Left kidney (tissue), 2 donors: ENCODE measurements around the gene CAPG. TPM values are rescaled to one million over a fixed set of nuclear protein-coding genes. Genes with fewer than 3 reads are reported as not detected.
"Not testable (repeated sequence)": the region's sequence is repeated elsewhere in the genome, so short reads cannot be mapped to it uniquely, and the experiment has no call there.

Source experiments
- DNase-seq: peaks from one replicate; pipeline ENCODE4 v3.0.0-alpha.2; 2013
- polyA plus RNA-seq: library from polyadenylated mRNA; unstranded; fragments of 120-200 nt; gene quantifications from one replicate; pipeline ENCODE4 v1.2.1, GENCODE V29; 2013; ENCODE audit not compliant: insufficient read length

CAPG gene
- polyA plus RNA-seq, 1 donor: 81.7 TPM

- DNase-seq: no peak
Measured at GRCh38 chr2:85421260-85422071, 11.3 kb upstream of the CAPG start.

- DNase-seq: peak; percentile 86
Measured at GRCh38 chr2:85420536-85421259, 10.5 kb upstream of the CAPG start.

- no peak for DNase-seq
Measured at GRCh38 chr2:85419009-85419675, 9.0 kb upstream of the CAPG start.

- no peak for DNase-seq
Measured at GRCh38 chr2:85418132-85419008, 8.2 kb upstream of the CAPG start, which contains the start of gene SH2D6. Gene SH2D6, plus strand, starts transcription at chr2:85418714. Its CDS starts 10,752 bp downstream, at chr2:85429466.

- DNase-seq: no peak
Measured at GRCh38 chr2:85415980-85416650, 5.9 kb upstream of the CAPG start.

- no peak for DNase-seq
Measured at GRCh38 chr2:85414761-85415553, 4.8 kb upstream of the CAPG start.

- not testable (repeated sequence) for DNase-seq
Measured at GRCh38 chr2:85414421-85414759, 4.2 kb upstream of the CAPG start.

GRCh38 chr2:85413592-85414420, 3.6 kb upstream of the CAPG start:
- no peak for DNase-seq

GRCh38 chr2:85411405-85411748, 1.2 kb upstream of the CAPG start:
- no peak for DNase-seq

GRCh38 chr2:85410584-85411404, 628 bp upstream of the CAPG start:
- DNase-seq: no peak

- no peak for DNase-seq
Measured at GRCh38 chr2:85405201-85406059, 4.7 kb downstream of the CAPG start.

GRCh38 chr2:85401844-85402243, 8.3 kb downstream of the CAPG start:
- DNase-seq: no peak

GRCh38 chr2:85401464-85401805, 8.7 kb downstream of the CAPG start:
- no peak for DNase-seq

GRCh38 chr2:85400541-85401463, 9.4 kb downstream of the CAPG start:
- no peak for DNase-seq

- DNase-seq: no peak
Measured at GRCh38 chr2:85400023-85400422, 10.1 kb downstream of the CAPG start.

GRCh38 chr2:85399183-85399455, 11.0 kb downstream of the CAPG start:
- DNase-seq: no peak
